HL-60 (cell line): Measurements from ENCODE around the gene MICAL2.

Experiments
- POLR2AphosphoS5 ChIP-seq: IDR thresholded peaks from 2 replicates; pipeline ENCODE4 v1.6.1; 2012; ENCODE audit warnings: low read depth
- TF ChIP-seq, protein P1 (sequence below): IDR thresholded peaks from one replicate; pipeline ENCODE4 v1.5.1; 2011; ENCODE audit warnings: low read length, control low read depth, inconsistent platforms; ENCODE audit not compliant: insufficient read depth
- TF ChIP-seq, protein P2 (sequence below): IDR thresholded peaks from 2 replicates; pipeline ENCODE4 v1.6.1; 2012; ENCODE audit warnings: low read depth; ENCODE audit not compliant: insufficient replicate concordance

DNA sequence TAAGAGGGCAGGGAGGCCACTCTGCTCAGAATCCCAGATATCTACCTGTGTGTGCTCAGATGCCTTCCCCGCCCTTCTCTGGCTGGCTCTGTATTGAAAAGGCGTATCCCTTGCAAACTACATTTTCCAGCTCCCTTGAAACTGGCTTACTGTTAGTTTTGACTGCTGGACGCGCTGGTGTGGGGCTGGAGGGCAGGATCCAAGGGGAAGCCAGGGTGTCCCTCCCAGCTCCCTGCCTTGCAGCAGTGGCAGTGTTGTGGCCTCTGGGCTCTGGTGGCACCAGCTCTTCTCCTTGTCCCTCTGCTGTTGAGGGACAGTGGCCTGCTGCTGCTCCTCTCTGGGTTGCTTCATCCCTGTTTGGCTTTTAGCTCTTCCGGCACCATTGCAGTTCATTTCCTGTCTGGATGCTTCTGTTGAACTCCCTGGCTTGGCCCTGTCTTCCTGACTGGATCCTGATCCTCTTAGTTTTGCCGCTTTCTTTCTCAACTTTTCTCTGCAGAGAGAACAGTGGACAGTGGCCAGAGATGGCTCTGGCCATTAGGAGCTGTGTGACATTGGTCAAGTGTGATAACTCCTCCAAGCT is 159.9 kb downstream of the MICAL2 start:
- TF ChIP-seq, protein P1, sequence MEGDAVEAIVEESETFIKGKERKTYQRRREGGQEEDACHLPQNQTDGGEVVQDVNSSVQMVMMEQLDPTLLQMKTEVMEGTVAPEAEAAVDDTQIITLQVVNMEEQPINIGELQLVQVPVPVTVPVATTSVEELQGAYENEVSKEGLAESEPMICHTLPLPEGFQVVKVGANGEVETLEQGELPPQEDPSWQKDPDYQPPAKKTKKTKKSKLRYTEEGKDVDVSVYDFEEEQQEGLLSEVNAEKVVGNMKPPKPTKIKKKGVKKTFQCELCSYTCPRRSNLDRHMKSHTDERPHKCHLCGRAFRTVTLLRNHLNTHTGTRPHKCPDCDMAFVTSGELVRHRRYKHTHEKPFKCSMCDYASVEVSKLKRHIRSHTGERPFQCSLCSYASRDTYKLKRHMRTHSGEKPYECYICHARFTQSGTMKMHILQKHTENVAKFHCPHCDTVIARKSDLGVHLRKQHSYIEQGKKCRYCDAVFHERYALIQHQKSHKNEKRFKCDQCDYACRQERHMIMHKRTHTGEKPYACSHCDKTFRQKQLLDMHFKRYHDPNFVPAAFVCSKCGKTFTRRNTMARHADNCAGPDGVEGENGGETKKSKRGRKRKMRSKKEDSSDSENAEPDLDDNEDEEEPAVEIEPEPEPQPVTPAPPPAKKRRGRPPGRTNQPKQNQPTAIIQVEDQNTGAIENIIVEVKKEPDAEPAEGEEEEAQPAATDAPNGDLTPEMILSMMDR = no peak
- no peak for TF ChIP-seq POLR2AphosphoS5
- TF ChIP-seq, protein P2, sequence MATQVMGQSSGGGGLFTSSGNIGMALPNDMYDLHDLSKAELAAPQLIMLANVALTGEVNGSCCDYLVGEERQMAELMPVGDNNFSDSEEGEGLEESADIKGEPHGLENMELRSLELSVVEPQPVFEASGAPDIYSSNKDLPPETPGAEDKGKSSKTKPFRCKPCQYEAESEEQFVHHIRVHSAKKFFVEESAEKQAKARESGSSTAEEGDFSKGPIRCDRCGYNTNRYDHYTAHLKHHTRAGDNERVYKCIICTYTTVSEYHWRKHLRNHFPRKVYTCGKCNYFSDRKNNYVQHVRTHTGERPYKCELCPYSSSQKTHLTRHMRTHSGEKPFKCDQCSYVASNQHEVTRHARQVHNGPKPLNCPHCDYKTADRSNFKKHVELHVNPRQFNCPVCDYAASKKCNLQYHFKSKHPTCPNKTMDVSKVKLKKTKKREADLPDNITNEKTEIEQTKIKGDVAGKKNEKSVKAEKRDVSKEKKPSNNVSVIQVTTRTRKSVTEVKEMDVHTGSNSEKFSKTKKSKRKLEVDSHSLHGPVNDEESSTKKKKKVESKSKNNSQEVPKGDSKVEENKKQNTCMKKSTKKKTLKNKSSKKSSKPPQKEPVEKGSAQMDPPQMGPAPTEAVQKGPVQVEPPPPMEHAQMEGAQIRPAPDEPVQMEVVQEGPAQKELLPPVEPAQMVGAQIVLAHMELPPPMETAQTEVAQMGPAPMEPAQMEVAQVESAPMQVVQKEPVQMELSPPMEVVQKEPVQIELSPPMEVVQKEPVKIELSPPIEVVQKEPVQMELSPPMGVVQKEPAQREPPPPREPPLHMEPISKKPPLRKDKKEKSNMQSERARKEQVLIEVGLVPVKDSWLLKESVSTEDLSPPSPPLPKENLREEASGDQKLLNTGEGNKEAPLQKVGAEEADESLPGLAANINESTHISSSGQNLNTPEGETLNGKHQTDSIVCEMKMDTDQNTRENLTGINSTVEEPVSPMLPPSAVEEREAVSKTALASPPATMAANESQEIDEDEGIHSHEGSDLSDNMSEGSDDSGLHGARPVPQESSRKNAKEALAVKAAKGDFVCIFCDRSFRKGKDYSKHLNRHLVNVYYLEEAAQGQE = no peak
